HCT116 (cell line): ENCODE results near the gene CCNYL1. TPM values are rescaled to one million over a fixed set of nuclear protein-coding genes. Genes with fewer than 3 reads are reported as not detected.
"Not testable (repeated sequence)": the region's sequence is repeated elsewhere in the genome, so short reads cannot be mapped to it uniquely, and the experiment has no call there.

ENCODE experiments used
- ATAC-seq: fragments of 200-7000 bp; cut with Tn5 transposase; 2 replicates; pipeline ENCODE4 v1.9.1; 2020; ENCODE audit warnings: mild to moderate bottlenecking, moderate library complexity
- BruUV-seq: library from RNA; stranded (reverse); fragments of 400-500 nt; replicated peaks from 2 replicates; lab custom pipeline; 2021; lab: Mats Ljungman, UMichigan
- CTCF ChIA-PET: fragments of 300-600 bp; sonication (Branson Sonifier 250); formaldehyde crosslinking; loops from one replicate; lab custom pipeline; 2021; ENCODE audit warnings: antibody characterized with exemption; lab: Charles Lee
- POLR2A ChIA-PET: fragments of 300-600, 350-600 bp; sonication (Branson Sonifier 250); formaldehyde crosslinking; loops from one replicate; lab custom pipeline; 2021; ENCODE audit warnings: antibody characterized with exemption; lab: Charles Lee
- RAD21 ChIA-PET, 2 experiments: fragments of 300-600 bp; sonication (Branson Sonifier 250); formaldehyde crosslinking; loops; one replicate each; lab custom pipeline; 2023; ENCODE audit warnings: low total read pairs in 2 of 2; ENCODE audit not compliant: uncharacterized antibody in 2 of 2, unreplicated experiment in 2 of 2, low non-redundant PET in 1 of 2; lab: Charles Lee
- DNase-seq: peaks from one replicate; pipeline ENCODE4 v3.0.0-alpha.2; 2010; ENCODE audit warnings: low read depth, low spot score
- H2AFZ ChIP-seq: fragments of 200-600 bp; shearing (Covaris generic), sonication (generic); 2 replicates; pipeline ENCODE4 v1.6.1; 2017; ENCODE audit warnings: low read depth, mixed run types, mixed read lengths, antibody characterized with exemption, low read length; ENCODE audit not compliant: poor library complexity, severe bottlenecking
- H3K27ac ChIP-seq: 2 replicates; pipeline ENCODE4 v1.5.1; 2012; ENCODE audit warnings: low read depth, low read length
- H3K27me3 ChIP-seq: fragments of 200-600 bp; sonication (generic); 2 replicates; pipeline ENCODE4 v1.6.1; 2016; ENCODE audit warnings: mixed run types, low read length, mixed read lengths; ENCODE audit not compliant: insufficient read depth
- H3K36me3 ChIP-seq, 2 experiments: fragments of 200-500 bp in 1 of 2; fragments of 200-600 bp in 1 of 2; sonication (Bioruptor generic) in 1 of 2; sonication (generic) in 1 of 2; 2 replicates each; pipeline versions ENCODE4 v1.5.1 to v1.6.1; 2014 to 2016; ENCODE audit warnings: low read length in 2 of 2, inconsistent platforms in 1 of 2, mixed read lengths in 1 of 2, mixed run types in 1 of 2; ENCODE audit not compliant: insufficient read depth in 2 of 2, control insufficient read depth in 1 of 2
- H3K4me1 ChIP-seq, 2 experiments: fragments of 200-600 bp in 1 of 2; sonication (generic) in 1 of 2; 2 replicates each; pipeline versions ENCODE4 v1.5.1 to v1.6.1; 2012 to 2017; ENCODE audit warnings: low read length in 2 of 2, inconsistent platforms in 1 of 2, mild to moderate bottlenecking in 1 of 2, mixed read lengths in 1 of 2, mixed run types in 1 of 2, moderate library complexity in 1 of 2; ENCODE audit not compliant: insufficient read depth in 2 of 2, control insufficient read depth in 1 of 2
- H3K4me2 ChIP-seq: fragments of 200-600 bp; sonication (generic); 2 replicates; pipeline ENCODE4 v1.6.1; 2017; ENCODE audit warnings: mixed run types, low read length, mixed read lengths
- H3K4me3 ChIP-seq, 2 experiments: fragments of 200-600 bp in 1 of 2; sonication (generic) in 1 of 2; replicated peaks in 1 of 2; 2 replicates each; pipeline ENCODE4 v1.5.1; 2011 to 2016; ENCODE audit warnings: low read length in 2 of 2, control low read depth in 1 of 2, low read depth in 1 of 2, mild to moderate bottlenecking in 1 of 2, mixed read lengths in 1 of 2, mixed run types in 1 of 2
- H3K79me2 ChIP-seq: fragments of 200-600 bp; sonication (generic); 2 replicates; pipeline ENCODE4 v1.6.1; 2017; ENCODE audit warnings: mild to moderate bottlenecking, mixed run types, low read length, moderate library complexity, mixed read lengths; ENCODE audit not compliant: insufficient read depth
- H3K9ac ChIP-seq: fragments of 200-600 bp; sonication (generic); 2 replicates; pipeline ENCODE4 v1.6.1; 2016; ENCODE audit warnings: low read length, mixed read lengths
- H3K9me2 ChIP-seq: fragments of 200-600 bp; sonication (generic), shearing (Covaris generic); 2 replicates; pipeline ENCODE4 v1.6.1; 2017; ENCODE audit warnings: mixed run types, mild to moderate bottlenecking, moderate library complexity; ENCODE audit not compliant: insufficient read depth
- H3K9me3 ChIP-seq, 2 experiments: fragments of 200-500 bp in 1 of 2; fragments of 200-600 bp in 1 of 2; sonication (Bioruptor generic) in 1 of 2; sonication (generic) in 1 of 2; 2 replicates each; pipeline ENCODE4 v1.6.1; 2014 to 2017; ENCODE audit warnings: low read length in 2 of 2, mixed read lengths in 2 of 2, inconsistent platforms in 1 of 2, low read depth in 1 of 2, mild to moderate bottlenecking in 1 of 2, mixed run types in 1 of 2, moderate library complexity in 1 of 2; ENCODE audit not compliant: control insufficient read depth in 1 of 2, insufficient read depth in 1 of 2
- H4K20me1 ChIP-seq: fragments of 200-600 bp; sonication (generic), shearing (Covaris generic); 2 replicates; pipeline ENCODE4 v1.6.1; 2017; ENCODE audit warnings: mixed run types, mild to moderate bottlenecking, moderate library complexity; ENCODE audit not compliant: insufficient read depth
- CEBPB ChIP-seq: IDR thresholded peaks from 2 replicates; pipeline ENCODE4 v1.6.1; 2012; ENCODE audit warnings: low read depth
- ELF1 ChIP-seq: IDR thresholded peaks from 2 replicates; pipeline ENCODE4 v1.6.1; 2012; ENCODE audit warnings: low read depth, borderline replicate concordance
- EZH2 ChIP-seq: fragments of 200-600 bp; sonication (generic); IDR thresholded peaks from 2 replicates; pipeline ENCODE4 v1.6.1; 2017; ENCODE audit warnings: antibody characterized with exemption, mixed run types
- SIN3A ChIP-seq: IDR thresholded peaks from 2 replicates; pipeline ENCODE4 v1.6.1; 2012; ENCODE audit warnings: low read depth
- TCF7L2 ChIP-seq: IDR thresholded peaks from 2 replicates; pipeline ENCODE4 v1.7.0; 2011; ENCODE audit warnings: borderline replicate concordance, inconsistent platforms; ENCODE audit not compliant: insufficient read depth, insufficient read length; ENCODE audit errors: extremely low read depth
- intact Hi-C: fragments of 100-400 bp; cut with micrococcal nuclease; formaldehyde crosslinking; loops from 2 replicates; pipeline ENCODE4 v1.10.0; 2022
- total RNA-seq: library from RNA; stranded (reverse); gene quantifications from one replicate; pipeline ENCODE4 v1.2.1, GENCODE V29; 2021; ENCODE audit not compliant: unreplicated experiment
- TF ChIP-seq, protein P1 (sequence below): IDR thresholded peaks from 2 replicates; pipeline ENCODE4 v1.6.1; 2012

The CCNYL1 gene
- total RNA-seq, 1 experiment from 2014 or later, result 14.9 TPM

DNA sequence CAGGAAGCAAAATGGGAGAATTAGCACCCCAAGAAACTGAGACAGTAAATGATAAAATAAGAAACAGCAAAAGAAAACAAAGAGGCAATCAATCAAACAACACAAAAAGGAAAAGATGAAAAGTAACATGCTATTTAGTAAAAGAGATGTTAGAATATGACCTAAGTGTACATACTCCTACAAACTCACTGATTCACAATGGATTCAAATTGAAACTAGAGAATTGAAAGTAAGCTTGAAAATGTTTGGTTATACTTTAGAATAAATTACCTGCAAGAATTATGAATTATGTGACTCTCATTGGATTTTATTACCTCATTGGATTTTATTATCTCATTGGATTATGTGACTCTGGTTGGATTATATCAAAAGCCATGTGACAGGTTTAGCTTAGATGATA is 22.8 kb upstream of the CCNYL1 start:
- intact Hi-C loops, result no loop called here
- DNase-seq, result no peak
- Histone ChIP-seq H3K9ac (no peak overlapping the region), H3K4me3 (no peak overlapping the region), H2AFZ (no peak overlapping the region), H3K4me1 (peaks cover 12 to 14% of the 10 kb centered on the region in 2 experiments), H3K4me2 (no peak overlapping the region), H3K27me3 (no peaks in the 10 kb centered on the region), H3K9me3 (no peaks in the 10 kb centered on the region), H3K27ac (no peak overlapping the region), H3K36me3 (no peaks in the 10 kb centered on the region), H3K9me2 (no peaks in the 10 kb centered on the region), H4K20me1 (no peaks in the 10 kb centered on the region), H3K79me2 (no peaks in the 10 kb centered on the region)
- no peak for TF ChIP-seq TCF7L2
- no peak for TF ChIP-seq EZH2
- no peak for TF ChIP-seq CEBPB
- TF ChIP-seq, protein P1, sequence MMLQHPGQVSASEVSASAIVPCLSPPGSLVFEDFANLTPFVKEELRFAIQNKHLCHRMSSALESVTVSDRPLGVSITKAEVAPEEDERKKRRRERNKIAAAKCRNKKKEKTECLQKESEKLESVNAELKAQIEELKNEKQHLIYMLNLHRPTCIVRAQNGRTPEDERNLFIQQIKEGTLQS, result no peak
- no peak for TF ChIP-seq ELF1
- no peak for TF ChIP-seq SIN3A
- ChIA-PET RAD21 (interaction anchor here in 1 of 2 experiments (0.6 kb wide), 1 partner anchor 22 kb away, joined by 3 read pairs; no protein-coding TSS in a partner anchor), CTCF (no interaction called here), POLR2A (no interaction called here)
- ATAC-seq, result no peak
- no TSS peak for BruUV-seq

DNA sequence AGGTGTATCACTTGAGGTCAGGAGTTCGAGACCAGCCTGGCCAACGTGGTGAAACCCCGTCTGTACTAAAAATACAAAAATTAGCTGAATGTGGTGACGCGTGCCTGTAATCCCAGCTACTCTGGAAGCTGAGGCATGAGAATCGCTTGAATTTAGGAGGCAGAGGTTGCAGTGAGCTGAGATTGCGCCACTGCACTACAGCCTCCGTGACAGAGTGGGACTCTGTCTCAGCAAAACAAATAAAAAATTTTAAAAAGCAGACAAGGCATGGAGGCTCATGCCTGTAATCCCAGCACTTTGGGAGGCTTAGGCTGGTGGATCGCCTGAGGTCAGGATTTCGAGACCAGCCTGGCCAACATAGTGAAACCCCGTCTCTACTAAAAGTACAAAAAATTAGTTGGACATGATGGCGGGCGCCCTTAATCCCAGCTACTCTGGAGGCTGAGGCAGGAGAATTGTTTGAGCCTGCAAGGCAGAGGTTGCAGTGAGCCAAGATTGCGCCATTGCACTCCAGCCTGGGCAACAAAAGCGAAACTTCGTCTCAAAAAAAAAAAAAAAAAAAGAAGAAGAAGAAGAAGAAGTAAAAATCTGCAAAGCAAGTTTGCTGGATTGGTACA is 20.5 kb upstream of the CCNYL1 start:
- POLR2A ChIA-PET, H3K9ac ChIP-seq, H3K4me2 ChIP-seq, H3K27me3 ChIP-seq, H3K9me2 ChIP-seq, DNase-seq, H3K36me3 ChIP-seq, BruUV-seq, intact Hi-C loops, H3K4me3 ChIP-seq, H3K79me2 ChIP-seq, H4K20me1 ChIP-seq, RAD21 ChIA-PET, H2AFZ ChIP-seq, ATAC-seq, H3K27ac ChIP-seq, H3K9me3 ChIP-seq, H3K4me1 ChIP-seq: not testable (repeated sequence)
- CTCF ChIA-PET, result interaction anchor here (3.1 kb wide), 1 partner anchor 350 kb away, joined by 12 read pairs; no protein-coding TSS in a partner anchor
